Inferior parietal cortex (tissue), 1 donor: ENCODE results near the gene USP21.

Experiments
- DNase-seq: peaks from one replicate; pipeline ENCODE4 v3.0.0-alpha.2; 2016; ENCODE audit errors: extremely low spot score

The USP21 gene

DNA sequence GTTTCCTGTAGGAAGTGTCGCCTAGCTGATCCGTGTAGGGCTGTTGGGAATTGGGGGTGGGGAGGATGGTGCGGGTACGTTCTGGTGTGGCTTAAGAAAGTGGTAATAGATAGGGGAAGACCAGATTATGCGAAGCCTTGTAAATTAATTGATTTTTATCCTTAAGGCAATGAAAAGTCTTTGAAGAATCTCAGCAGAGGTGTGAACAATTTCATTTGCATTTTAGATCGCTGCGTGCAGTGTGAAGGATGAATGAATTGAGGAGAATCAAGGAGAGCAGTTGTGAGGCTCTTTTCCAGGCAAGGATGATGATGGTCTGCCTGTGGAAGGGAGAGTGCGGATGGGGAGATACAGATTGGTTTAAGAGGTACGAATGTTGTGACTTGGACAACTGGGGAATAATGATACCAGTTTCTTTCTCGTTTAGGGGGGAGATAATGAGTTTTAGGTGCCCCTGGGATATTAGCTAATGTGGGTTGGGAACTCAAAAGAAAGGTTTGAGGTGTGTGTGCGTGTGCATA, 26.0 kb upstream of the USP21 start:
- DNase-seq: peak; percentile 30

DNA sequence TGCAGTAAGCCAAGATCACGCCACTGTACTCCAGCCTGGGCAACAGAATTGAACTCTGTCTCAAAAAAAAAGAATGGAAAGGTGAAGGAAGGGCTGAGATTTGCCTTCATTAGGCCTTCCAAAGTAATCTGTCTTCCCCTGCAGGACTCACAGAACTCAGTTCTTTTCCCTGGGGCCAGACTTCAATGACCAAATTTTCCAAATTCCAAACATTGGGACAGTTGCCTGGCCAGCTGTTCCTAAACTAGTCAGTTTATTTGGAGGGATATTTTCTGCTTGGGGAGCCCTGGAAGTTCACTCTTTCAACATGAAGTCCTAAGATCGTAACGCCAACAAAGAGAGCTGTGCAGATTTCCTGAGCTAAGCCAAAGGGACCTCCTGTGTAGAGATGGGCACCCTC, 21.4 kb upstream of the USP21 start:
- no peak for DNase-seq

DNA sequence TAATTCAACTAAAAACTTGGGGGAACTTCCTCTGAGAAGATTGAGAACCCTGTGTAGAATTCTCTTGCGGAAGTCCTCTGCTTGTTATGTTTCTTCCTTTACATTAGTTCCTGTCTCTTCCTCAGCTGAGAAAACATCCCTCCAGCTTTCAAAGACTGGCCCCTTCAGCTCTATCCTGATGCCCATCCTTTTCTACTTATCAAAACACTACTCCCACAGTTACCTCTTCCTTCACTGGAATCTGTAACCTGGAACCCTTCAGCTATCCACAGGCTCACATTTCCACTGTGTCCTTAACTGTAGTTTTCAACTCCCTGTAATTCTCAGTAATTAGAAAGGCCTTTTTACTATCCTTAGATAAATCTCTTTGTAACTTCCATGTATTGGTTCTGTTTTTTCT, 20.9 kb upstream of the USP21 start:
- no peak for DNase-seq

DNA sequence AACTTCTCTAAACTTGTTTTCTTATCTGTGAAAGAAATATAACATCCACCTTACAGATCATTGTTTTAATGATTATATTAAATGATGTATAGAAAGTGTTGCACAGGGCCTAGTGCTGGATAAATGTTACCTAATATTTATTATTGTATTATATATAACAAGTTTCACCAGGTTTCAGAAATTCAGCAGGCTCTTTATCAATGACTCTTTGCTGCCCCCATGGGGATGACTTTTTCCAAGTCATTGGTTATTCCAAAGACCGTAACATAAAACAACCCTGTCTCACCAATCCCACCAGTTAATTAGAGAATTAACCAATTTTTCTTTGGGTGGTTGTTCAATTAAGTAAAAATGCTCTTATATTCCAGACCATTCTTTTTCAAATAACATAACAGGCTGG, 19.5 kb upstream of the USP21 start:
- peak; percentile 59 for DNase-seq

DNA sequence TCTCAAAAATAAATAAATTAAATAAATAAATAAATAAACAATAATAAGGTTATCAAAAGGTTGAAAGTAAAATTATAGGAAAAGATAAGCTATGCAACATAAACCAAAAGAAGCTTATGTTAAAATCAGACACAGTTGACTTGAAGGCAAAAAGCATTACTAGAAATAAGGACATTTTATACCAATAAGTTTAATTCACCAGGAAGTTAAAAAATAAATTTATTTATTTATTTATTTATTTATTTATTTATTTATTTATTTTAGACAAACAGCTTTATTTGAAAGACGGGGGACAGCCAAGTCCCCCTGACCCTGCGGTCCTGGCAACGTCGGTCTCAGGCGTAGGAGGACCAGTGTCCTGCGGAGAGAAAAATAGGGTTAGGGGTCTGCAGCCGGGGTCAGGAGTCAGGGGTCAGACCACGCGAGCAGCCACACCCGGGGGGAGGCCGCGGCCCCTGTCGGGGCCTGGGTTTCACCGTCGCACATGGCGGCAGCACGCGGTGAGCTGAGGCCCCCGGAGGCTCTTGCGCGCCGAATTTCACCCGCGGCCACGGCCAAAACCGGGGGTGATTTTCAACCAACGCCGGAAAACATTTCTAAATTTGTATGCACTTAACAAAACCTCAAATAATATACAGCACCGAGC, 18.4 kb upstream of the USP21 start:
- DNase-seq: no peak

GRCh38 chr1:161145832-161146231, 13.5 kb upstream of the USP21 start:
- DNase-seq: no peak

GRCh38 chr1:161153176-161153575, 6.1 kb upstream of the USP21 start:
- no peak for DNase-seq

GRCh38 chr1:161153682-161154337, 5.5 kb upstream of the USP21 start, which contains the start of gene UFC1:
TSS of gene UFC1 (plus strand) at chr1:161153978. CDS start at chr1:161153998, 20 bp downstream.
- peak; percentile 92 for DNase-seq

- no peak for DNase-seq
These were observed 1.4 kb upstream of the USP21 start for GRCh38 chr1:161157867-161158266.

DNA sequence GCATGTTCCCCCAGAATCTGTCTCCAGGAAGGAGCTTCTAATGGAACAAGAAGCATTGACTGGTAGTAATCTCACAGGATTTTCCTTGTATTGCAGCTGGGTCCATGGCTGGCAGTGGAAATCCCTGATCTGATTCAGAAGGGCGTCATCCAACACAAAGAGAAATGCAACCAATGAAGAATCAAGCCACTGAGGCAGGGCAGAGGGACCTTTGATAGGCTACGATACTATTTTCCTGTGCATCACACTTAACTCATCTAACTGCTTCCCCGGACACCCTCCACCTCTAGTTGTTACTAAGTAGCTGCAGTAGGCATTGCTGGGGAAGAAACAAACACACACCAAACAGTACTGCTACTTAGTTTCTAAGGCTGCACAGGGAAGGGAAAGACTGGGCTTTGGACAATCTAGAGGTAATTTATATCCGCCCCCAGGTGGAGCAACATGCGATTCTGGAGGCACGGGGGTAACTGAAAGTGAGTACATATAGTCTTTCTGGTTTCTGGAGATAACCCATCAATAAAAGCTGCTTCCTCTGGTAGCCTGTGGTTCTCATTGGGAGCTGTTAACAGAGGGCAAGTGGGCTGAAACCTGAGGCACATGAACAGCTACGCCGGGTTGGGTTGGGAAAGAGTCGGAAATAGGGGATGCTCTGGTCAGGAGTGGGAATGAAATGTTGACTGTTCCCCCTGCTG, 837 bp upstream of the USP21 start:
- DNase-seq: no peak

- DNase-seq: no peak
These were observed 578 bp downstream of the USP21 start for GRCh38 chr1:161159913-161160243.

GRCh38 chr1:161160671-161161145, 1.4 kb downstream of the USP21 start:
- DNase-seq: no peak

DNA sequence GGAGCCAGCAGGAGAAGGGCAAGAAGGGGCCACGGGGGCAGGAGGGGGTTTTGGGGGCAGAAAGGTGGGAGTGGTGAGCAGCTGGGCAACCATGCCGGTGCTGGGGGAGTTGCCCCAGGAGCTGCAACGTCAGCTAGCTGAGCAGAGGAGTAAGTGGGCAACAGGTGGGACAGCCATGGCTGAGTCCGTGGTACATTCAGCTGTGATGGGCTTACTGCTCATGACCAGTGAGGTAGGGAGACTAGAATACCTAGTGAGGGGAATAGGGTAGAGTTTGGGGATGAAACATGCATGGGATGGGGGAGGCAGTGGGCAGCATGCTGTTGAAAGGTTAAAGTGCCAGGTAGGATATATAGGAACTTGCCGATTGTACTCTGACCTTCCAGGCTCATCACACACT, 2.4 kb downstream of the USP21 start:
- no peak for DNase-seq

- DNase-seq: no peak
These were observed 2.8 kb downstream of the USP21 start for GRCh38 chr1:161162052-161162451.

DNA sequence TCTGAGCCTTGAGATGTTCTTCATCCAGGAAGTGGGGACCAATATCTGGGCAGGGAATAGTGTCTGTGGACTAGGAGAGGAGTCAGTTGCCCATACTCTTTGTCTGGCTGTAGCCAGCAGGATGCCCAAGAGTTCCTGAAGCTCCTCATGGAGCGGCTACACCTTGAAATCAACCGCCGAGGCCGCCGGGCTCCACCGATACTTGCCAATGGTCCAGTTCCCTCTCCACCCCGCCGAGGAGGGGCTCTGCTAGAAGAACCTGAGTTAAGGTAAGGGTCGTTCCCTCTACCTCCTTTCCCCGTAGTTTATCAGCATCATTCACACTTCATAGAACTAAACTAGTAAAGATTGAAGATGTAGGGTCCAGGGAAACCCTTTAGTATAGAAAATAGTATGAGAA, 3.5 kb downstream of the USP21 start:
- no peak for DNase-seq

DNA sequence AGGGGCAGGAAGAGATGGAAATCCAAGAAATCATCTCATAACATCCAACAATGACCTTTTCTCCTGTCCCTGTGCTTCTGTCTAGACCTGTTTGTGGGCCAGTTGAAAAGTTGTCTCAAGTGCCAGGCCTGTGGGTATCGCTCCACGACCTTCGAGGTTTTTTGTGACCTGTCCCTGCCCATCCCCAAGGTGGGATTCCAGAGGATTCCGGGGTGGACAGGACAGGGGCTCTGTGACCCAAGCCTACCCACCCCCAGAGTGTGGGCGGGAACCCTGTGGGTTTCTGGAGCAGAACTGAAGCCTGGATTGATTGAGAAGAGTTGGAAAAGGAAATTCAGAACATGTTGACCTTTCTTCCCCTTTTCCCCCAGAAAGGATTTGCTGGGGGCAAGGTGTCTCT, 4.5 kb downstream of the USP21 start:
- DNase-seq: no peak

- DNase-seq: no peak
These were observed 5.8 kb downstream of the USP21 start for GRCh38 chr1:161164901-161165610.

DNA sequence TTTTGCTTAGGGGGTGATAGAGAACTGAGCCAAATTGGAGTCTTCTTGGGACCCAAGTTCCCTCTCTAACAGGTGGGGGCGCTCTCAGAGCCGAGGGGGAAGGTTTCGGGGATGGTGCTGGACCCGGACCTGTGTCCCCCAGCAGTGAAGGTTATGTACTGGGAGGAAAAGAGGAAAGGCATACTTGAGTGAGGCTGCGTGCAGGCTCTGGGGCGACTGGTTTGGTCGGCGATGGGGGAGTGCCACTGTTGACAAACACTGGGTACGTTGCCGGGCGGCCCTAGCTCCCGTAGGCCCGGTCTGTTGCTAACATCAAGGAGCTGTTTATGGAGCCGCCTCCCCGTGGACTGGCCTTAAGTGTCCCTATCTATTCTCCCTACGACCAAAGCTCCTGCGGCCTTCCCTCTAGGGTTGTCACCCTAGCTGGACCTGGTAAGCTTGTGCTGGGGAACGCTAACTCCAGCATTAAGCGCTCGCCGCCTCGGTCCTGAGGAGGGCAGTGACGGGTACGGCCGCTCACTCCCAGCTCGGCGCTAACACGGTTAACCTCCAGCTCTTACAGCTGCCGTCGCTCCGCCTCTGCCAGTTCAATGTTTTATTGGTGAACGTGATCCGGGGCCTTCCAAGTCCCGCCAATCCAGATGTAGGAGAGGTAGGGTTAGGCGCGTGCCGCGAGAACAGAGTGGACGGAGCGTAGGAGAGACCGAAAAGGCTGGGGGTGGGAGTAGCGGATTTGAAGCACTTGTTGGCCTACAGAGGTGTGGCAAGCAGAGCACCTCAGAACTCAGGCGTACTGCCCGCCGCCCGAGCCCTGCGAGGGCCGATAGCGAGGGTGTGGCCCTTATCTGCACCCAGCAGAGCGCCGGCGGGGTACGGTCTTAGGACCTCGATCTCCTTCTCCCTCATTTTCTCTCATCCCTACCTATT, 6.7 kb downstream of the USP21 start, which contains the start of gene PPOX:
Gene PPOX, plus strand, starts transcription at position 685 of the 927 bp plus-strand sequence. CDS start 422 bp downstream, outside the sequence.
- peak; percentile 99 for DNase-seq

- no peak for DNase-seq
These were observed 7.6 kb downstream of the USP21 start for GRCh38 chr1:161166669-161167548.

DNA sequence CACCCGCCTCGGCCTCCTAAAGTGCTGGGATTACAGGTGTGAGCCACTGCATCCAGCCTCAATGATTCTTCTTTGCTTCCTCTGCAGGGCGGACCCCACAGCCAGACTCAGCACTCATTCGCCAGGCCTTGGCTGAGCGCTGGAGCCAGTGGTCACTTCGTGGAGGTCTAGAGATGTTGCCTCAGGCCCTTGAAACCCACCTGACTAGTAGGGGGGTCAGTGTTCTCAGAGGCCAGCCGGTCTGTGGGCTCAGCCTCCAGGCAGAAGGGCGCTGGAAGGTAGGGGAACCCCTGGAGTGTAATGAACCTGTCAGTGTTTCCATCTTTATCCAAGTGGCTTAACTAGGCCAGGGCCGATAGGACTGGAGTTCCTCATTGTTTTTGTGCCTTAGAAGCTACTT, 9.6 kb downstream of the USP21 start:
- DNase-seq: no peak
